KBM-7 (cell line): ENCODE results near the gene B3GNT8.
"Not testable (repeated sequence)": the region's sequence is repeated elsewhere in the genome, so short reads cannot be mapped to it uniquely, and the experiment has no call there.

Experiments
- DNase-seq: peaks from one replicate; pipeline ENCODE4 v3.0.0-alpha.2; 2015
- in situ Hi-C: fragments of 300-500 bp; cut with MboI; formaldehyde crosslinking; loops from 2 replicates; pipeline ENCODE4 v1.14.3; 2020; ENCODE audit warnings: low sequenced_read_pairs, low pct_unique_long_range_greater_than_20kb, mixed read lengths

The B3GNT8 gene

GRCh38 chr19:41439441-41440222, 12.5 kb upstream of the B3GNT8 start, which contains the start of gene DMAC2:
Gene DMAC2, minus strand, starts transcription at chr19:41439912. Its CDS starts 13 bp downstream, at chr19:41439899.
- in situ Hi-C loops = loop anchor here (10.0 kb wide), 1 partner anchor 135 kb away; the partner anchor contains the start of gene CEACAM21
- peak; percentile 97 for DNase-seq

- no peak for DNase-seq
- in situ Hi-C loops = no loop called here
Observed at GRCh38 chr19:41437944-41438574, 10.9 kb upstream of the B3GNT8 start.

- DNase-seq = no peak
- in situ Hi-C loops = no loop called here
Observed at GRCh38 chr19:41436674-41436951, 9.4 kb upstream of the B3GNT8 start.

GRCh38 chr19:41435936-41436673, 8.9 kb upstream of the B3GNT8 start:
- in situ Hi-C loops = no loop called here
- DNase-seq = no peak

- in situ Hi-C loops, DNase-seq: not testable (repeated sequence)
Observed at GRCh38 chr19:41435376-41435775, 8.2 kb upstream of the B3GNT8 start.

- in situ Hi-C loops = no loop called here
Observed at GRCh38 chr19:41434450-41434849, 7.3 kb upstream of the B3GNT8 start.

GRCh38 chr19:41433171-41433570, 6.0 kb upstream of the B3GNT8 start:
- in situ Hi-C loops = no loop called here
- no peak for DNase-seq

More at GRCh38 chr19:41434450-41434849, 7.3 kb upstream of the B3GNT8 start:
- DNase-seq = peak; percentile 50

- DNase-seq = peak; percentile 72
- in situ Hi-C loops = no loop called here
Observed at GRCh38 chr19:41431426-41432386, 4.5 kb upstream of the B3GNT8 start.

GRCh38 chr19:41430922-41431321, 3.7 kb upstream of the B3GNT8 start:
- in situ Hi-C loops = no loop called here
- DNase-seq = no peak

GRCh38 chr19:41428481-41428859, 1.3 kb upstream of the B3GNT8 start:
- in situ Hi-C loops = no loop called here
- DNase-seq = no peak

GRCh38 chr19:41427647-41428480, 690 bp upstream of the B3GNT8 start:
- in situ Hi-C loops = no loop called here
- peak; percentile 91 for DNase-seq

- in situ Hi-C loops = no loop called here
- no peak for DNase-seq
Observed at GRCh38 chr19:41426116-41426841, 895 bp downstream of the B3GNT8 start.

GRCh38 chr19:41425174-41426115, 1.7 kb downstream of the B3GNT8 start:
- no peak for DNase-seq
- in situ Hi-C loops = no loop called here

- in situ Hi-C loops = no loop called here
- peak; percentile 45 for DNase-seq
Observed at GRCh38 chr19:41424335-41425173, 2.6 kb downstream of the B3GNT8 start.

- DNase-seq = no peak
- in situ Hi-C loops = no loop called here
Observed at GRCh38 chr19:41422955-41423354, 4.2 kb downstream of the B3GNT8 start.

GRCh38 chr19:41422456-41422855, 4.7 kb downstream of the B3GNT8 start:
- in situ Hi-C loops = no loop called here
- no peak for DNase-seq
